Measurements from ENCODE around the gene LCK.
A peak's percentile ranks its signal among the peaks of the same experiment; 100 is the strongest.

The LCK gene

GRCh38 chr1:32333251-32333963, 82.3 kb downstream of the LCK start:
- no peak for DNase-seq (ENCODE audit: low read depth)
- no peak overlapping the region for H3K4me3 ChIP-seq (ENCODE audit: control insufficient read depth, low read depth, low read length)
- no peak for TF ChIP-seq CTCF (IDR thresholded peaks at IDR 0.05; ENCODE audit: control insufficient read depth, insufficient read depth, low read depth, low read length, missing control alignments)

- no peak for TF ChIP-seq CTCF (IDR thresholded peaks at IDR 0.05; ENCODE audit: control insufficient read depth, insufficient read depth, low read depth, low read length, missing control alignments)
- peak overlapping the region; percentile 59 for H3K4me3 ChIP-seq (ENCODE audit: control insufficient read depth, low read depth, low read length)
- DNase-seq (ENCODE audit: low read depth) = no peak
Observed at GRCh38 chr1:32334274-32334861, 83.3 kb downstream of the LCK start.

- no peak for DNase-seq (ENCODE audit: low read depth)
- peak; percentile 54 for TF ChIP-seq CTCF (IDR thresholded peaks at IDR 0.05; ENCODE audit: control insufficient read depth, insufficient read depth, low read depth, low read length, missing control alignments)
- H3K4me3 ChIP-seq (ENCODE audit: control insufficient read depth, low read depth, low read length) = peak overlapping the region; percentile 59
Observed at GRCh38 chr1:32334864-32335534, 83.9 kb downstream of the LCK start.

GRCh38 chr1:32335535-32335789, 84.4 kb downstream of the LCK start:
- H3K4me3 ChIP-seq (ENCODE audit: control insufficient read depth, low read depth, low read length) = peak overlapping the region; percentile 59
- no peak for TF ChIP-seq CTCF (IDR thresholded peaks at IDR 0.05; ENCODE audit: control insufficient read depth, insufficient read depth, low read depth, low read length, missing control alignments)
- no peak for DNase-seq (ENCODE audit: low read depth)

Measured in AG09309 (cell line).